ENCODE results near the gene IFFO2. TPM values are rescaled to one million over a fixed set of nuclear protein-coding genes. Genes with fewer than 3 reads are reported as not detected.

Gene IFFO2
- total and polyA plus RNA-seq, 2 of the 13 experiments (the other 11 are each of a cell fraction or from before 2014, with no cell fraction given), result 7.3 to 16.7 TPM

DNA sequence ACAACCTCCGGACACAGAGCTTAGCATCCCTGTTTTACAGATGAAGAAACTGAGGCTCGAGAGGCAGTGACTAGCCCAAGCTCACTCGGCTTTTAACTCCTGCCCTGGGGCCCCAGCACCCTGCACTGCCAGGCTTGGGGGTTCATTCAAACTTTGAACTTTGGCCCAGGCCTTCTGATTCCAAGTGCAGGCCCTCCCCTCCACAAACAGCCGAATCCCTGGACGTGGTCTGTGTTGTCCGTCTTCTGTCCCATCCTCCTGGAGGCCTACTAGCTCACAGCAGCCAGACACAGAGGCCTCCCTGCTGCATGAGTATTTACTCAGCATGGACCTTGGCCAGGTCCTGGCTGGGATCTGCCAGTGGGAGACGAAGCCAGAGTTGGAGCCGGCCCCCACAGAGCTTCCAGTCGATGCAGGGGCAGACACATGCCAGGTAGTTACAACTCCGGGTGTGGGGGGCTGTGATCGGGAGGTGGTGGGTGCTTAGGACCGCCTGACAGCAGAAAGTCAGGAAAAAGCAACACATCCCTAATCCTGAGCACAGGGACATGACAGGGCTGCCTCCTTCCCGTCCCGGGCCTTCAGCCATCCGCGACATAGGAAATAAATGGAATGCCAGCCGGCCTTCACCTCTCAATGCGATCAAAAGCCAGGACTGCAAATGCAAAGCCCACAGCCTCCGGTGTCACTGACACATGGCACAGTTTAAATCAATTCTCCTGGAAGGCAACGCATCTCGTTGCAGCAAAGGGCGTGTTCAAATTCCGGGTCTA is 7.4 kb downstream of the IFFO2 start (continued):
- TF ChIP-seq, protein P1, sequence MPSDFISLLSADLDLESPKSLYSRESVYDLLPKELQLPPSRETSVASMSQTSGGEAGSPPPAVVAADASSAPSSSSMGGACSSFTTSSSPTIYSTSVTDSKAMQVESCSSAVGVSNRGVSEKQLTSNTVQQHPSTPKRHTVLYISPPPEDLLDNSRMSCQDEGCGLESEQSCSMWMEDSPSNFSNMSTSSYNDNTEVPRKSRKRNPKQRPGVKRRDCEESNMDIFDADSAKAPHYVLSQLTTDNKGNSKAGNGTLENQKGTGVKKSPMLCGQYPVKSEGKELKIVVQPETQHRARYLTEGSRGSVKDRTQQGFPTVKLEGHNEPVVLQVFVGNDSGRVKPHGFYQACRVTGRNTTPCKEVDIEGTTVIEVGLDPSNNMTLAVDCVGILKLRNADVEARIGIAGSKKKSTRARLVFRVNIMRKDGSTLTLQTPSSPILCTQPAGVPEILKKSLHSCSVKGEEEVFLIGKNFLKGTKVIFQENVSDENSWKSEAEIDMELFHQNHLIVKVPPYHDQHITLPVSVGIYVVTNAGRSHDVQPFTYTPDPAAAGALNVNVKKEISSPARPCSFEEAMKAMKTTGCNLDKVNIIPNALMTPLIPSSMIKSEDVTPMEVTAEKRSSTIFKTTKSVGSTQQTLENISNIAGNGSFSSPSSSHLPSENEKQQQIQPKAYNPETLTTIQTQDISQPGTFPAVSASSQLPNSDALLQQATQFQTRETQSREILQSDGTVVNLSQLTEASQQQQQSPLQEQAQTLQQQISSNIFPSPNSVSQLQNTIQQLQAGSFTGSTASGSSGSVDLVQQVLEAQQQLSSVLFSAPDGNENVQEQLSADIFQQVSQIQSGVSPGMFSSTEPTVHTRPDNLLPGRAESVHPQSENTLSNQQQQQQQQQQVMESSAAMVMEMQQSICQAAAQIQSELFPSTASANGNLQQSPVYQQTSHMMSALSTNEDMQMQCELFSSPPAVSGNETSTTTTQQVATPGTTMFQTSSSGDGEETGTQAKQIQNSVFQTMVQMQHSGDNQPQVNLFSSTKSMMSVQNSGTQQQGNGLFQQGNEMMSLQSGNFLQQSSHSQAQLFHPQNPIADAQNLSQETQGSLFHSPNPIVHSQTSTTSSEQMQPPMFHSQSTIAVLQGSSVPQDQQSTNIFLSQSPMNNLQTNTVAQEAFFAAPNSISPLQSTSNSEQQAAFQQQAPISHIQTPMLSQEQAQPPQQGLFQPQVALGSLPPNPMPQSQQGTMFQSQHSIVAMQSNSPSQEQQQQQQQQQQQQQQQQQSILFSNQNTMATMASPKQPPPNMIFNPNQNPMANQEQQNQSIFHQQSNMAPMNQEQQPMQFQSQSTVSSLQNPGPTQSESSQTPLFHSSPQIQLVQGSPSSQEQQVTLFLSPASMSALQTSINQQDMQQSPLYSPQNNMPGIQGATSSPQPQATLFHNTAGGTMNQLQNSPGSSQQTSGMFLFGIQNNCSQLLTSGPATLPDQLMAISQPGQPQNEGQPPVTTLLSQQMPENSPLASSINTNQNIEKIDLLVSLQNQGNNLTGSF (CRISPR knock-in tag; IDR thresholded peaks at IDR 0.05), result peak; percentile 81; the same call in 1 of the 2 replicates
- TF ChIP-seq FOXP1 (IDR thresholded peaks at IDR 0.05) (no peak), FOXP1 (CRISPR knock-in tag; IDR thresholded peaks at IDR 0.05) (peak; percentile 62), NR2F2 (IDR thresholded peaks at IDR 0.05; ENCODE audit: borderline replicate concordance, low read depth) (peak; percentile 11; the same call in 1 of the 2 replicates), SP1 (IDR thresholded peaks at IDR 0.05) (no peak), SP1 (CRISPR knock-in tag; IDR thresholded peaks at IDR 0.05) (peak; percentile 34; the same call in 1 of the 2 replicates), ZSCAN30 (CRISPR knock-in tag; IDR thresholded peaks at IDR 0.05) (no peak), ZNF143 (CRISPR knock-in tag; IDR thresholded peaks at IDR 0.05) (peak; percentile 23; the same call in 1 of the 2 replicates), ESRRA (CRISPR knock-in tag; IDR thresholded peaks at IDR 0.05; ENCODE audit: low read depth) (peak; percentile 85), ZFP36L1 (CRISPR knock-in tag; IDR thresholded peaks at IDR 0.05) (0 out of 2 replicates have a peak, but pooled peaks have one; percentile 38), SMAD3 (CRISPR knock-in tag; IDR thresholded peaks at IDR 0.05) (peak; percentile 81), ZFP1 (CRISPR knock-in tag; IDR thresholded peaks at IDR 0.05) (0 out of 2 replicates have a peak, but pooled peaks have one; percentile 63), ZNF510 (CRISPR knock-in tag; IDR thresholded peaks at IDR 0.05; ENCODE audit: low read depth) (0 out of 2 replicates have a peak, but pooled peaks have one; percentile 60), SP140L (CRISPR knock-in tag; IDR thresholded peaks at IDR 0.05; ENCODE audit: borderline replicate concordance) (0 out of 2 replicates have a peak, but pooled peaks have one; percentile 50), KDM3A (CRISPR knock-in tag; IDR thresholded peaks at IDR 0.05; ENCODE audit: low read depth) (peak; percentile 21; the same call in 1 of the 2 replicates), KMT2B (CRISPR knock-in tag; IDR thresholded peaks at IDR 0.05) (peak; percentile 76; the same call in 1 of the 2 replicates), ZNF138 (CRISPR knock-in tag; IDR thresholded peaks at IDR 0.05; ENCODE audit: low read depth) (no peak), ZNF577 (CRISPR knock-in tag; IDR thresholded peaks at IDR 0.05; ENCODE audit: borderline replicate concordance, low read depth) (no peak), KAT7 (CRISPR knock-in tag; IDR thresholded peaks at IDR 0.05; ENCODE audit: borderline replicate concordance) (peak; percentile 56; the same call in 1 of the 2 replicates), SPEN (CRISPR knock-in tag; IDR thresholded peaks at IDR 0.05; ENCODE audit: low read depth) (peak; percentile 91), SOX13 (IDR thresholded peaks at IDR 0.05) (peak; percentile 42; the same call in 1 of the 2 replicates), SOX13 (CRISPR knock-in tag; conservative IDR thresholded peaks at IDR 0.05 in 1 of 2, IDR thresholded peaks at IDR 0.05 in 1 of 2) (peak in 1 of 2 experiments; percentile 77; a peak in 2 of 4 replicates), NFKB2 (CRISPR knock-in tag; IDR thresholded peaks at IDR 0.05; ENCODE audit: borderline replicate concordance) (peak; percentile 94; the same call in 1 of the 2 replicates)
- TF ChIP-seq, protein P2, sequence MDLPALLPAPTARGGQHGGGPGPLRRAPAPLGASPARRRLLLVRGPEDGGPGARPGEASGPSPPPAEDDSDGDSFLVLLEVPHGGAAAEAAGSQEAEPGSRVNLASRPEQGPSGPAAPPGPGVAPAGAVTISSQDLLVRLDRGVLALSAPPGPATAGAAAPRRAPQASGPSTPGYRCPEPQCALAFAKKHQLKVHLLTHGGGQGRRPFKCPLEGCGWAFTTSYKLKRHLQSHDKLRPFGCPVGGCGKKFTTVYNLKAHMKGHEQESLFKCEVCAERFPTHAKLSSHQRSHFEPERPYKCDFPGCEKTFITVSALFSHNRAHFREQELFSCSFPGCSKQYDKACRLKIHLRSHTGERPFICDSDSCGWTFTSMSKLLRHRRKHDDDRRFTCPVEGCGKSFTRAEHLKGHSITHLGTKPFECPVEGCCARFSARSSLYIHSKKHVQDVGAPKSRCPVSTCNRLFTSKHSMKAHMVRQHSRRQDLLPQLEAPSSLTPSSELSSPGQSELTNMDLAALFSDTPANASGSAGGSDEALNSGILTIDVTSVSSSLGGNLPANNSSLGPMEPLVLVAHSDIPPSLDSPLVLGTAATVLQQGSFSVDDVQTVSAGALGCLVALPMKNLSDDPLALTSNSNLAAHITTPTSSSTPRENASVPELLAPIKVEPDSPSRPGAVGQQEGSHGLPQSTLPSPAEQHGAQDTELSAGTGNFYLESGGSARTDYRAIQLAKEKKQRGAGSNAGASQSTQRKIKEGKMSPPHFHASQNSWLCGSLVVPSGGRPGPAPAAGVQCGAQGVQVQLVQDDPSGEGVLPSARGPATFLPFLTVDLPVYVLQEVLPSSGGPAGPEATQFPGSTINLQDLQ (CRISPR knock-in tag; IDR thresholded peaks at IDR 0.05), result peak; percentile 9; the same call in 1 of the 2 replicates
